DND-41 (cell line): ENCODE results near the gene TTYH1.

Experiments used
- CTCF ChIP-seq: IDR thresholded peaks from 2 replicates; pipeline ENCODE4 v1.5.1; 2012; ENCODE audit warnings: borderline replicate concordance, low read length, moderate library complexity, mild to moderate bottlenecking; ENCODE audit not compliant: poor library complexity, severe bottlenecking; ENCODE audit errors: extremely low read depth
- EZH2 ChIP-seq: IDR thresholded peaks from 3 replicates; pipeline ENCODE4 v1.6.1; 2012; ENCODE audit warnings: borderline replicate concordance, low read depth, mild to moderate bottlenecking, moderate library complexity, low read length, inconsistent platforms; ENCODE audit not compliant: severe bottlenecking

GRCh38 chr19:54407780-54408179 is 7.5 kb upstream of the TTYH1 start:
- TF ChIP-seq CTCF (no peak), EZH2 (no peak)
